Transverse colon (tissue), 4 donors: ENCODE measurements around the gene DDX10. TPM values are rescaled to one million over a fixed set of nuclear protein-coding genes. Genes with fewer than 3 reads are reported as not detected.

Experiments used
- DNase-seq: peaks from one replicate; pipeline ENCODE4 v3.0.0-alpha.2; 2019
- H3K27ac ChIP-seq, 4 donors: fragments of 200-600 bp; sonication (generic); 2 replicates each; pipeline ENCODE4 v1.5.1; 2016 to 2018; ENCODE audit warnings: inconsistent platforms in 4 of 4
- H3K27me3 ChIP-seq: fragments of 200-600 bp; sonication (generic); 2 replicates; pipeline ENCODE4 v1.5.1; 2017; ENCODE audit warnings: inconsistent platforms
- H3K36me3 ChIP-seq, 4 donors: fragments of 200-600 bp; sonication (generic); 2 replicates each; pipeline ENCODE4 v1.5.1; 2017 to 2019; ENCODE audit warnings: inconsistent platforms in 4 of 4
- H3K4me1 ChIP-seq, 4 donors: fragments of 200-600 bp; sonication (generic); 2 replicates each; pipeline ENCODE4 v1.5.1; 2017 to 2020; ENCODE audit warnings: inconsistent platforms in 4 of 4
- H3K4me3 ChIP-seq, 4 donors: fragments of 200-600 bp; sonication (generic); 1 replicate in 1 of 4; 2 replicates in 3 of 4; pipeline versions ENCODE4 v1.5.1 to v1.6.1; 2017 to 2019; ENCODE audit warnings: inconsistent platforms in 4 of 4
- H3K9me3 ChIP-seq, 2 donors: fragments of 200-600 bp; sonication (generic); 2 replicates each; pipeline ENCODE4 v1.5.1; 2017 to 2019; ENCODE audit warnings: inconsistent platforms in 2 of 2
- CTCF ChIP-seq, 5 experiments: fragments of 200-600 bp in 3 of 5; fragments of 450-650 bp in 2 of 5; sonication (generic) in 3 of 5; IDR thresholded peaks; 1 replicate in 2 of 5; 2 replicates in 3 of 5; pipeline ENCODE4 v1.5.1; 2016 to 2017; ENCODE audit warnings: antibody characterized with exemption in 5 of 5, inconsistent platforms in 3 of 5, mild to moderate bottlenecking in 2 of 5, moderate library complexity in 1 of 5
- EP300 ChIP-seq: sonication (generic); formaldehyde crosslinking; IDR thresholded peaks from one replicate; pipeline ENCODE4 v1.6.1; 2017; ENCODE audit warnings: antibody characterized with exemption, low read depth
- POLR2A ChIP-seq: fragments of 450-650 bp; IDR thresholded peaks from one replicate; pipeline ENCODE4 v1.6.1; 2016; ENCODE audit warnings: antibody characterized with exemption, mild to moderate bottlenecking, moderate library complexity
- POLR2AphosphoS5 ChIP-seq, 3 donors: sonication (generic); formaldehyde crosslinking; IDR thresholded peaks; one replicate each; pipeline ENCODE4 v1.6.1; 2016; ENCODE audit warnings: antibody characterized with exemption in 3 of 3
- WGBS, 2 donors: methylation state at CpG; one replicate each; pipeline ENCODE4 v1.1.5; 2018; ENCODE audit warnings: low coverage in 1 of 2; 5-methylcytosine and 5-hydroxymethylcytosine counted together
- in situ Hi-C, 4 donors: fragments of 200-750 bp; cut with MboI; loops; one replicate each; pipeline versions ENCODE4 v1.15.0 to v1.15.1; 2017; ENCODE audit warnings: low sequenced_read_pairs in 3 of 4, low pct_ligation_motif_present in 1 of 4, low pct_unique_long_range_greater_than_20kb in 1 of 4
- intact Hi-C: fragments of 100-400 bp; cut with DNase I; formaldehyde crosslinking; loops from one replicate; pipeline ENCODE4 v1.15.1; 2023; ENCODE audit warnings: low total_unique reads
- total RNA-seq, 4 donors: library from RNA; depleted of rRNA; stranded (reverse); fragments of >200 nt; gene quantifications; one replicate each; pipeline ENCODE4 v1.1.0, GENCODE V29; 2016

Gene DDX10
- total RNA-seq, 4 donors from 2014 or later = 7.6 to 38.2 (median 12.6) TPM

- in situ Hi-C loops (no loop called here), intact Hi-C loops (no loop called here)
- H3K27ac ChIP-seq = no peak overlapping the region
- TF ChIP-seq EP300 (no peak), POLR2A (no peak), CTCF (IDR thresholded peaks at IDR 0.05) (no peak), POLR2AphosphoS5 (IDR thresholded peaks at IDR 0.05) (no peak)
- H3K4me3 ChIP-seq = no peak overlapping the region
- WGBS, 2 donors = 88 to 93% methylated on average over 1 to 2 of the region's 2 CpGs
- no peaks in the 10 kb centered on the region for H3K36me3 ChIP-seq
- H3K4me1 ChIP-seq = no peaks in the 10 kb centered on the region
- H3K27me3 ChIP-seq = no peaks in the 10 kb centered on the region
- DNase-seq = no peak
- H3K9me3 ChIP-seq = no peaks in the 10 kb centered on the region
Observed at GRCh38 chr11:108891143-108891542, 226.3 kb downstream of the DDX10 start.

GRCh38 chr11:108891909-108892511 is 227.1 kb downstream of the DDX10 start:
- no peak overlapping the region for H3K27ac ChIP-seq

GRCh38 chr11:108895579-108896480 is 231.0 kb downstream of the DDX10 start:
- TF ChIP-seq POLR2AphosphoS5 (IDR thresholded peaks at IDR 0.05) = no peak
- TF ChIP-seq CTCF (IDR thresholded peaks at IDR 0.05) = no peak
- TF ChIP-seq EP300 = no peak
- TF ChIP-seq POLR2A = no peak
- 65 to 68% methylated on average over 8 of the region's 8 CpGs for WGBS, 2 donors
- no peak for DNase-seq
- Histone ChIP-seq H3K9me3 (no peaks in the 10 kb centered on the region), H3K4me1 (no peaks in the 10 kb centered on the region), H3K36me3 (no peaks in the 10 kb centered on the region), H3K27me3 (no peaks in the 10 kb centered on the region), H3K4me3 (no peak overlapping the region), H3K27ac (no peak overlapping the region)
- intact Hi-C loops = no loop called here
- in situ Hi-C loops = no loop called here

More at GRCh38 chr11:108891909-108892511, 227.1 kb downstream of the DDX10 start:
- H3K4me3 ChIP-seq = no peak overlapping the region
- H3K36me3 ChIP-seq = no peaks in the 10 kb centered on the region
- no peaks in the 10 kb centered on the region for H3K4me1 ChIP-seq
- in situ Hi-C loops = no loop called here
- TF ChIP-seq EP300 = no peak
- no peak for TF ChIP-seq POLR2A
- no peak for TF ChIP-seq CTCF (IDR thresholded peaks at IDR 0.05)
- TF ChIP-seq POLR2AphosphoS5 (IDR thresholded peaks at IDR 0.05) = no peak
- no peak for DNase-seq
- intact Hi-C loops = no loop called here
- WGBS, 2 donors = 91 to 96% methylated on average over 7 of the region's 7 CpGs
- H3K9me3 ChIP-seq = no peaks in the 10 kb centered on the region
- no peaks in the 10 kb centered on the region for H3K27me3 ChIP-seq

- no peaks in the 10 kb centered on the region for H3K27me3 ChIP-seq
- intact Hi-C loops = no loop called here
- WGBS, 2 donors = 85% methylated on average over 1 of the region's 1 CpG; no CpG with 5 or more reads in 1 of the 2 donors
- H3K27ac ChIP-seq = no peak overlapping the region
- H3K4me3 ChIP-seq = no peak overlapping the region
- in situ Hi-C loops = no loop called here
- TF ChIP-seq EP300 (no peak), POLR2AphosphoS5 (IDR thresholded peaks at IDR 0.05) (no peak), POLR2A (no peak), CTCF (IDR thresholded peaks at IDR 0.05) (no peak)
- H3K4me1 ChIP-seq = peaks cover 0 to 5% (median 1%) of the 10 kb centered on the region in 4 donors
- no peaks in the 10 kb centered on the region for H3K9me3 ChIP-seq
- H3K36me3 ChIP-seq = no peaks in the 10 kb centered on the region
- no peak for DNase-seq
Observed at GRCh38 chr11:108897071-108897481, 232.2 kb downstream of the DDX10 start.
